COLO668 (cell line): ENCODE measurements around the gene CAMTA1.
A peak's percentile ranks its signal among the peaks of the same experiment; 100 is the strongest.

Experiments
- DNase-seq: peaks from one replicate; lab custom pipeline; 2025; ENCODE audit not compliant: unreplicated experiment; lab: John Stamatoyannopoulos, UW

CAMTA1 gene

DNA sequence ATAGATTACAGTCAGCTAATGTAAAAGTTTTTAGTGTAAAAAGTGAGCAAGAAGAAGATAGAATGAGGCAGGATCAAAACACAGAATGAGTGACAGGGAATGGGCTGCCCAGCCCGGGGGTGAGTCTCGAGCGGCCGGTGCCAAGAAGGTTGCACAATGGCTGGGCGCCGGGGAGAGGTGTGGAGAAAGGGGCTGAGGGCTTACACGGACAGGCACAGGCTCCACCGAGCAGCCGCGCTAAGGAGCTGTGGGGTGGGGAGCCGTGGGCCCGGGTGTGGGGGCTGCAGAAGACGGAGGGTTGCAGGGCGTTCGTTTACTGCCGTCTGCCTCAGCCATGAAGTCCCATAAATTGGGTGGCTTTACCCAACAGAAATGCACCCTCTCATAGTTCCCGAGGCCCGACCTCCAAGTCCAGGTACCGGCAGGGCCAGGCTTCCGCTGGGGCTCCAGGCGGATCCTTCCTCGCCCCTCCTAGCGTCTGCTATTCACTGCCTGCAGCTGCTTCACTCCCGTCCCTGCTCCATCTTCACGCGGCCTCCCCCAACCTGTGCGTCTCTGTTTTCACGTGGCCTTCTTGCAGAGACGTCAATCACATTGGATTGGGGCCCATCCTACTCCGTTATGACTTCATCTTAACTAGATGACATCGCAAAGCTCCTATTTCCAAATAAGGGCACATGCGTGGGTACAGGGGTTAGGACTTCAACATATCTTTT, 277.2 kb downstream of the CAMTA1 start:
- no peak for DNase-seq

DNA sequence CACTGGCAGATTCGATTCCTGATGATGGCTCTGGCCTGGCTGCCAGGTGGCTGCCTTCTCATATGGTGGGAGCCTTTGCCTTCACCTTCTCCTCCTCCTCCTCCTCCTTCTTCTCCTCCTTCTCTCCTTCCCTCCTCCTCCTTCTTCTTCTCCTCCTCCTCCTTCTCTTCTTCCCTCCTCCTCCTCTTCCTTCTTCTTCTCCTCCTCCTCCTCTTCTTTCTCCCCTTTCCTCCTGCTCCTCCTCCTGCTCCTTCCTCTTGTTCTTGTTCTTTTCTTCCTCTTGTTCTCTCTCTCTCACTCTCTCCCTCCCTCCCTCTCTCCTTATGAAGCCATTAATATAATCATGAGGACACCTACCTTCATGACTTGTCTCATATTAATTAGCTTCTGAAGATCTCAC, 278.7 kb downstream of the CAMTA1 start:
- no peak for DNase-seq

DNA sequence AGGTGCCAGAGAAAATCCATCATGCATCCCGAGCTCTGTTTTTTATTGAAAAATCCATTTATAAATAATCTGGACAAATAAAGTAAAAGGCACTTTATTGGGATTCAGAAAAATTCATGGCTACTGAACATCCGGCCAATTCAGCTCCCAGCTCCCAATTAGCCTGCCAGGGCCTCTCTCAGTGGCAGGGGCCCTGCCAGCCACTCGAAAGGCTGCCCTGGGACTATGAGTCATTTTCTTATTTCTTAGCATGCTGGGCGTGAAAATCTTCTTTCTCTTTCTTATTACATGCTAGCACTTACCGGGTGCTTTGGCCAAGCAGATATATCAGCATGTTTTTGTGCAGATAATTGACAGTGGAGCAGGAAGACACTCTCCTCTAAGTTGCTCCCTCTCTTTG, 283.3 kb downstream of the CAMTA1 start:
- no peak for DNase-seq

- DNase-seq = no peak
Observed at GRCh38 chr1:7069931-7070330, 284.7 kb downstream of the CAMTA1 start.

DNA sequence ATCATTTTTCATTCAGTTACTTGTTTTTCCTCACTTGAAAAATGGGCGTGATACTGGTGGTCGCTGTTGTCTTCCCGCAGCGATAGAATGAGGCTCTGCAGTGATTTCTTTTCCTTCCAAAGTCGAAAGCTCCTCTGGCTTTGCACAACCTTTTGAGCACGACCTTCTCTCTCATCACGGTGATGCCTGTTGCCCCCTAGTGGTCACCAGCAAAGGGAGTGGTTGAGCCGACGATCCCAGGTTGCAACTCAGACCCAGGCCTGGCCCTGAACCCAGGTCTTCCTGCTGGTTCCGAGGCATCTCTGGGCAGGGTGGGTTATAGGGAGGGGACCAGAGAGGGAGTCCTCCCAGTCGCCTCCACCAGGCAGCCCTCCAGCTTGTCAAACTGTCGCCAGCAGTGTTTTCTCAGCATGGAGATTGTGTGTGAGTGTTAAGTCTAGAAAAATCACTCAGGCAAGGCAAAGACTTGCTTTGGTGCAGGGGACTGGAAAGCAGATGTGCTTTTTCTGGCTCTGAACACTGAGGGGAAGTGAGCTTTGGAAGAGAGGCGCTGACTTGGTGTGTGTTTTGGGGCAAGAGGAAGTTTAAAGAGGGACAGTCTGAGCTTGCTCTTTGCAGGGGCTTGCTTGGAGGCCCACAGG, 285.3 kb downstream of the CAMTA1 start:
- peak; percentile 68 for DNase-seq

GRCh38 chr1:7076117-7076516, 290.9 kb downstream of the CAMTA1 start:
- DNase-seq = no peak

DNA sequence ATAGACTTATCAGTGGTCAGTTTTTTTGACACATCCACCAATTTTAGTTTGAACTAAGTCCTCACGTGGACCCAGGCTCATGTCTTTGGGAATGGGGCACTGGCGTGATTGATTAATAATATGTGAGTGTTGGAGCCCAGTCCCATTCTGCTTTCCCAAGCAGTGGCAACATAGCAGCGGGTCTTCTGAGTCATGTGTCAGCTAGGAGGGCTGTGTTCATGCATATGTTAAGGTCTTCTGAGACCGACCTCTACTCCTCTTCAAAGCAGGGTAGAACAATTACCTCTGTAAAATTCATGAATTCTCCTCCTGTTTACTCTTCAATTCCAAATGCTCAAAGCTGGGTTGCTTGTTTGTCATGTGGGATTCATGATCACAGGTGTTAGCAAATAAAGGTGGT, 291.3 kb downstream of the CAMTA1 start:
- peak; percentile 49 for DNase-seq

- DNase-seq = no peak
Observed at GRCh38 chr1:7077136-7077535, 291.9 kb downstream of the CAMTA1 start.

GRCh38 chr1:7077970-7078369, 292.7 kb downstream of the CAMTA1 start:
- no peak for DNase-seq

DNA sequence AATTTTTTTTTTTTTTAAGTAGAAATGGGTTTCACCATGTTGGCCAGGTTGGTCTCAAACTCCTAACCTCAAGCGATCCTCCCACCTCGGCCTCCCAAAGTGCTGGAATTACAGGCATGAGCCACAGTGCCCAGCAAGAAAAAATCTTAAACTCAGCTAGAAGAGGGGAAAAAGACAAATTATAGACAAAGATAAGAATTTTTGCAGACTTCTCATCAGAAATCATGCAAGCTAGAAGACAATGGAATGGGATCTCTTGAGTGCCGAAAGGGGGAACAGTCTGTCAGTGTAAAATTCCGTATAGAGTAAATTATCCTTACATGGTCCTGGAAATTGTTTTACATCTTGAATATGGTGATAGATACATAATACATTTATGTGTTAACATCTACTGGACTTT, 294.4 kb downstream of the CAMTA1 start:
- no peak for DNase-seq

DNA sequence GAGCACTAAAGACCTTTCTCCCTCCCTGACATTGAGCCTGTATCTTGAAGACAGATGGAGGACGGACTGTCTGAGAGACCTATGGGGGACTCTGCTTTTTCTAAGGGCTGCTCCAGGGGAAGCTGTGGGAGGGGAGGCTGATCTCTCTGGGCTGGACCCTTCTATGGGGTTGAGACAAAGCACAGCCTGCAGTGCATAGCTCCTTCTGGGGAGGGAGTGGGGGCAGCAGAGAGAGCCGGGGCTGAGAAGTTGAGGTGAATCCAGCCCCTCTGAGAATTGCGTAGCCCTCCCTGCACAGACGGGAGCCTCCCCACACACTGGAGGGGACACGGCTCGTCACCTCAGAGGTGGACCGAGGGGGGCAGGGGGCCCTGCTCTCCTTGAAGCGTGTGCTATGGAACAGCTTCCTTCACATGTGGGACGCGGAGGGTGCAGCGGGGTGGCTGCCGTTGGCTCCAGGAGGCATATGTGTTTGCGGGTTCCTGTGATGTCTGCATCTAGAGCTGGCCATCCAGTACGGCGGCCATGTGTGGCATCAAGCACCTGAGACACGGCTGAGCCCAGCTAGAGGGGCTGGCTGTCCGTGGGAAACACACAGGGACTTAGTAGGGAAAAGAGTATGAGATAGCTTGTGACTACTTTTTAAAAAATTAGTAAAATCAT, 299.1 kb downstream of the CAMTA1 start:
- DNase-seq = no peak

GRCh38 chr1:7085521-7085920, 300.3 kb downstream of the CAMTA1 start:
- DNase-seq = no peak

DNA sequence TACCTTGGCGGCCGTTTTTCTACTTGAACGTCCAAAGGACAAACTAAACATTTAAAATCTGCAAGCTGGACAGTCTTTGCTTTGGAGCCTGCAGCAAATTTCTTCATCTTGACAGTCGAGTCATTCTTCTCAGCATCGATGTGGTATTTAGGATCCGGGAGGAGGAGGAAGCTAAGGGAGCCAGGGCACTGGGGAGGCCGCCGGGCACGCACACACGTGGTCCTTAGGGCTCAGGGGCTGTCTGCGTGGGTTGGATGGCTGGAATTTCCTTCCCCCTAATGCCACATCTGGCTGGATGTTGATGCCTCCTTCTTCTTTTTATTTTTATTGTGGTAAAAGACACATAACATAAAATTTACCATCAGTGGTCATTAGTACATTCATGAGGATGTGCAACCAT, 300.9 kb downstream of the CAMTA1 start:
- DNase-seq = no peak

GRCh38 chr1:7087888-7088287, 302.6 kb downstream of the CAMTA1 start:
- no peak for DNase-seq

GRCh38 chr1:7089497-7089896, 304.2 kb downstream of the CAMTA1 start:
- peak; percentile 52 for DNase-seq

DNA sequence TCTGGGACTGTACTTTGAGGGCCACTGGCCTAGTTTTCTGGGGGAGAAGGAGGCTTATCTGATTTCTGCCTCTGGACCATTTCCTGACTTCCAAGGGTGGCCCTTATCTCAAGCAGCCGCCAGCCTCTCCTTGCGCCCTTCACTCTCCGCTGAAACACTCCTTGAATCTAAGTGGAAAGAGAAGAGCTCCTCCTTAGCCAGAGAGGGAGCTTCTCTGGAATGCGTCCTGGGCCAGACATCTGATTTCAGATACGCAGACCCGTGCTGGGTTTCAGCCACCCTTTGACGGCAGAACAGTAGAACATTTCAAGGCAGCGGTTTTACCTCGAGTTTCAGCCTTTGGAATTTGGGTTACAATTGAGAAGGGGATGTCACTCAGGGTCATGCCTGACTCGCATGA, 308.0 kb downstream of the CAMTA1 start:
- DNase-seq = no peak

DNA sequence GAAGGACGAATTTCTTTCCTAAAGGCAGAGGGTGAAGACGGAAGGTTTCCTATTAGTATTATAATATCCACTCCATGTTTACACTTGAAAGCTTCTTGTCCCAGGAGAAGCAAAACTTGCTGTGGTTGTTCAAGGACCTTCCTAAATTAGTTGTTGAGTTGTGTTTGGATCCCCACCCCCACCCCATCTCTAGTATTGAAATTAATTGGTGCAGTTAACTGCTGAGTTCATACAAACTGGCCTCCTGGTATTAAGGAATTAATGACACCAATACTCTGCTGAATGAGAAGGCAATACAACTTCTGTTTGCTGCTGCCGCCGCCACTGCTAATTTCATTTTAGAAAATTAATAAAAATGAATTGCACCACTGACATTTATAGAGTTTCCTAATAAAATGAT, 308.8 kb downstream of the CAMTA1 start:
- DNase-seq = no peak

- no peak for DNase-seq
Observed at GRCh38 chr1:7094509-7094908, 309.3 kb downstream of the CAMTA1 start.

GRCh38 chr1:7095343-7095964, 310.2 kb downstream of the CAMTA1 start:
- DNase-seq = no peak

GRCh38 chr1:7097938-7098592, 312.8 kb downstream of the CAMTA1 start:
- DNase-seq = no peak

DNA sequence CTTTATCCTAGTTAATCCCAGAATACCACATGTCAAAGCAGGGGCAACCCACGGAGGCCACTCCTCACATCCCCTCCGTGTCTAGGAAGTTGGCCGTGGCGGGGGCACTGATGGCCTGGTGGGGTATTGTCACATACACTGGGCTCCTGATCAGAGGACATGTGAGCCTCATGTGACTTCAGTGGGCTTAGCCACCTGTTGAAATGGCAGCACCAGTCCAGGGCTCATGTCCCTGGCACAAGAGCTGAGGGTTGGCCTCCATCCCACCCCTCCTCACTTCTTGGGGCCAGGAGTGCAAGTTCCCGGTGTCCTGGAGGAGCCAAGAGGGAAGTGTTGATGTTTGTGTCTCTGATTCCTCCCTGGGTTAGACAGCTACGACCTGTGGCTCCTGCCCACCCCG, 313.4 kb downstream of the CAMTA1 start:
- no peak for DNase-seq
